Activated CD4-positive, alpha-beta memory T cell treated with anti-CD3 and anti-CD28 coated beads, Interleukin-2, amount 10 ng/mL, durations not matched to agents 7 days and 5 days (primary cell): ENCODE results near the gene MEGF10. TPM values are rescaled to one million over a fixed set of nuclear protein-coding genes. Genes with fewer than 3 reads are reported as not detected.
A peak's percentile ranks its signal among the peaks of the same experiment; 100 is the strongest.
"Not testable (repeated sequence)": the region's sequence is repeated elsewhere in the genome, so short reads cannot be mapped to it uniquely, and the experiment has no call there.

Source experiments
- CTCF ChIA-PET: fragments of 350-600 bp; sonication (Branson Sonifier 250); formaldehyde crosslinking; loops from one replicate; lab custom pipeline; 2021; ENCODE audit warnings: antibody characterized with exemption, inconsistent platforms; lab: Charles Lee
- POLR2A ChIA-PET: fragments of 350-600 bp; sonication (Branson Sonifier 250); formaldehyde crosslinking; loops from one replicate; lab custom pipeline; 2021; ENCODE audit warnings: antibody characterized with exemption; lab: Charles Lee
- DNase-seq: peaks from one replicate; pipeline ENCODE4 v3.0.0-alpha.2; 2020
- H3K27ac Mint-ChIP-seq: one replicate; pipeline ENCODE4 v1.8.0; 2021; ENCODE audit warnings: mild to moderate bottlenecking, mixed read lengths
- H3K27me3 Mint-ChIP-seq: one replicate; pipeline ENCODE4 v1.8.0; 2021; ENCODE audit warnings: mixed read lengths
- H3K36me3 Mint-ChIP-seq: one replicate; pipeline ENCODE4 v1.8.0; 2021; ENCODE audit warnings: low read depth, mixed read lengths
- H3K4me1 Mint-ChIP-seq: one replicate; pipeline ENCODE4 v1.8.0; 2021; ENCODE audit warnings: mixed read lengths
- H3K4me3 Mint-ChIP-seq: one replicate; pipeline ENCODE4 v1.8.0; 2021; ENCODE audit warnings: mild to moderate bottlenecking, mixed read lengths
- H3K9me3 Mint-ChIP-seq: one replicate; pipeline ENCODE4 v1.8.0; 2021; ENCODE audit warnings: mixed read lengths
- total RNA-seq, 2 experiments: library from RNA; stranded (reverse); gene quantifications; one replicate each; pipeline ENCODE4 v1.2.3, GENCODE V29; 2021

Gene MEGF10
- total RNA-seq, 2 experiments from 2014 or later = not detected

- ChIA-PET CTCF (no interaction called here), POLR2A (no interaction called here)
- no peaks in the 10 kb centered on the region for H3K9me3 Mint-ChIP-seq
- no peak for DNase-seq
- H3K4me3 Mint-ChIP-seq = no peak overlapping the region
- H3K27ac Mint-ChIP-seq = no peak overlapping the region
- no peaks in the 10 kb centered on the region for H3K4me1 Mint-ChIP-seq
- peaks cover 12% of the 10 kb centered on the region for H3K27me3 Mint-ChIP-seq
- no peaks in the 10 kb centered on the region for H3K36me3 Mint-ChIP-seq
These were observed 14.9 kb downstream of the MEGF10 start for GRCh38 chr5:127305493-127305892.

- no peak overlapping the region for H3K27ac Mint-ChIP-seq
- H3K36me3 Mint-ChIP-seq = no peaks in the 10 kb centered on the region
- no peak for DNase-seq
- H3K9me3 Mint-ChIP-seq = no peaks in the 10 kb centered on the region
- H3K4me3 Mint-ChIP-seq = no peak overlapping the region
- no peaks in the 10 kb centered on the region for H3K4me1 Mint-ChIP-seq
- POLR2A ChIA-PET = no interaction called here
- CTCF ChIA-PET = no interaction called here
- H3K27me3 Mint-ChIP-seq = peaks cover 9% of the 10 kb centered on the region
These were observed 15.4 kb downstream of the MEGF10 start for GRCh38 chr5:127306036-127306435.

- no peaks in the 10 kb centered on the region for H3K36me3 Mint-ChIP-seq
- no peaks in the 10 kb centered on the region for H3K4me1 Mint-ChIP-seq
- POLR2A ChIA-PET = no interaction called here
- no peak overlapping the region for H3K27ac Mint-ChIP-seq
- DNase-seq = no peak
- H3K9me3 Mint-ChIP-seq = no peaks in the 10 kb centered on the region
- H3K27me3 Mint-ChIP-seq = peaks cover 12% of the 10 kb centered on the region
- no peak overlapping the region for H3K4me3 Mint-ChIP-seq
- CTCF ChIA-PET = no interaction called here
These were observed 16.1 kb downstream of the MEGF10 start for GRCh38 chr5:127306647-127307046.

- POLR2A ChIA-PET = no interaction called here
These were observed 17.3 kb downstream of the MEGF10 start for GRCh38 chr5:127307868-127308267.

GRCh38 chr5:127308325-127308724 is 17.7 kb downstream of the MEGF10 start:
- peaks cover 14% of the 10 kb centered on the region for H3K27me3 Mint-ChIP-seq
- DNase-seq, H3K4me1 Mint-ChIP-seq, H3K36me3 Mint-ChIP-seq, H3K27ac Mint-ChIP-seq, POLR2A ChIA-PET, H3K9me3 Mint-ChIP-seq, H3K4me3 Mint-ChIP-seq, CTCF ChIA-PET: not testable (repeated sequence)

More at GRCh38 chr5:127307868-127308267, 17.3 kb downstream of the MEGF10 start:
- no peak overlapping the region for H3K4me3 Mint-ChIP-seq
- DNase-seq = no peak
- CTCF ChIA-PET = no interaction called here
- no peaks in the 10 kb centered on the region for H3K36me3 Mint-ChIP-seq
- H3K27ac Mint-ChIP-seq = no peak overlapping the region
- no peaks in the 10 kb centered on the region for H3K9me3 Mint-ChIP-seq
- peaks cover 12% of the 10 kb centered on the region for H3K27me3 Mint-ChIP-seq
- no peaks in the 10 kb centered on the region for H3K4me1 Mint-ChIP-seq

GRCh38 chr5:127308945-127309344 is 18.3 kb downstream of the MEGF10 start:
- no peak overlapping the region for H3K4me3 Mint-ChIP-seq
- ChIA-PET CTCF (no interaction called here), POLR2A (no interaction called here)
- H3K27ac Mint-ChIP-seq = no peak overlapping the region
- no peak for DNase-seq
- peaks cover 2% of the 10 kb centered on the region for H3K4me1 Mint-ChIP-seq
- peaks cover 19% of the 10 kb centered on the region for H3K27me3 Mint-ChIP-seq
- no peaks in the 10 kb centered on the region for H3K36me3 Mint-ChIP-seq
- no peaks in the 10 kb centered on the region for H3K9me3 Mint-ChIP-seq

- H3K36me3 Mint-ChIP-seq = no peaks in the 10 kb centered on the region
- CTCF ChIA-PET = no interaction called here
- POLR2A ChIA-PET = no interaction called here
- no peak overlapping the region for H3K4me3 Mint-ChIP-seq
- no peak overlapping the region for H3K27ac Mint-ChIP-seq
- peaks cover 2% of the 10 kb centered on the region for H3K4me1 Mint-ChIP-seq
- no peak for DNase-seq
- H3K27me3 Mint-ChIP-seq = peaks cover 26% of the 10 kb centered on the region
- no peaks in the 10 kb centered on the region for H3K9me3 Mint-ChIP-seq
These were observed 20.8 kb downstream of the MEGF10 start for GRCh38 chr5:127311349-127311748.

- H3K27me3 Mint-ChIP-seq = peaks cover 31% of the 10 kb centered on the region
- H3K27ac Mint-ChIP-seq = no peak overlapping the region
- H3K9me3 Mint-ChIP-seq = no peaks in the 10 kb centered on the region
- DNase-seq = no peak
- H3K4me1 Mint-ChIP-seq = peaks cover 2% of the 10 kb centered on the region
- CTCF ChIA-PET = interaction anchor here (1.0 kb wide), 1 partner anchor 83 kb away, joined by 3 read pairs; no protein-coding TSS in a partner anchor
- no peaks in the 10 kb centered on the region for H3K36me3 Mint-ChIP-seq
- POLR2A ChIA-PET = no interaction called here
- no peak overlapping the region for H3K4me3 Mint-ChIP-seq
These were observed 21.4 kb downstream of the MEGF10 start for GRCh38 chr5:127311781-127312525.

- H3K4me3 Mint-ChIP-seq = no peak overlapping the region
- no peaks in the 10 kb centered on the region for H3K36me3 Mint-ChIP-seq
- H3K4me1 Mint-ChIP-seq = peaks cover 2% of the 10 kb centered on the region
- no peaks in the 10 kb centered on the region for H3K9me3 Mint-ChIP-seq
- H3K27me3 Mint-ChIP-seq = peaks cover 31% of the 10 kb centered on the region
- no peak overlapping the region for H3K27ac Mint-ChIP-seq
- CTCF ChIA-PET = interaction anchor here (1.0 to 1.5 kb wide), 3 partner anchors 477 to 657 kb away, joined by 3 to 4 read pairs (median 3); no protein-coding TSS in a partner anchor
- DNase-seq = no peak
- POLR2A ChIA-PET = no interaction called here
These were observed 22.8 kb downstream of the MEGF10 start for GRCh38 chr5:127313379-127313778.

GRCh38 chr5:127313847-127314473 is 23.4 kb downstream of the MEGF10 start:
- ChIA-PET POLR2A (no interaction called here), CTCF (interaction anchor here (1.0 to 1.5 kb wide), 4 partner anchors 476 to 658 kb away, joined by 3 to 4 read pairs (median 3); no protein-coding TSS in a partner anchor)
- Mint-ChIP-seq H3K4me3 (no peak overlapping the region), H3K27me3 (peaks cover 31% of the 10 kb centered on the region), H3K36me3 (no peaks in the 10 kb centered on the region), H3K27ac (no peak overlapping the region), H3K4me1 (peaks cover 2% of the 10 kb centered on the region), H3K9me3 (no peaks in the 10 kb centered on the region)
- DNase-seq = peak; percentile 70

GRCh38 chr5:127316011-127316410 is 25.4 kb downstream of the MEGF10 start:
- Mint-ChIP-seq H3K27me3 (peaks cover 25% of the 10 kb centered on the region), H3K36me3 (no peaks in the 10 kb centered on the region), H3K4me3 (no peak overlapping the region), H3K9me3 (no peaks in the 10 kb centered on the region), H3K4me1 (peaks cover 13% of the 10 kb centered on the region), H3K27ac (no peak overlapping the region)
- no peak for DNase-seq
- ChIA-PET CTCF (no interaction called here), POLR2A (no interaction called here)

- H3K36me3 Mint-ChIP-seq, POLR2A ChIA-PET, H3K27ac Mint-ChIP-seq, H3K4me3 Mint-ChIP-seq, H3K9me3 Mint-ChIP-seq, CTCF ChIA-PET, DNase-seq: not testable (repeated sequence)
- peaks cover 22% of the 10 kb centered on the region for H3K4me1 Mint-ChIP-seq
- H3K27me3 Mint-ChIP-seq = peaks cover 20% of the 10 kb centered on the region
These were observed 26.8 kb downstream of the MEGF10 start for GRCh38 chr5:127317385-127317784.

- POLR2A ChIA-PET = no interaction called here
- Mint-ChIP-seq H3K36me3 (no peaks in the 10 kb centered on the region), H3K27ac (no peak overlapping the region), H3K9me3 (no peaks in the 10 kb centered on the region), H3K4me3 (no peak overlapping the region), H3K4me1 (peaks cover 20% of the 10 kb centered on the region), H3K27me3 (peaks cover 7% of the 10 kb centered on the region)
- no peak for DNase-seq
- CTCF ChIA-PET = no interaction called here
These were observed 29.7 kb downstream of the MEGF10 start for GRCh38 chr5:127320032-127320965.
